Measurements from ENCODE around the gene MSRB3. TPM values are rescaled to one million over a fixed set of nuclear protein-coding genes. Genes with fewer than 3 reads are reported as not detected.

Gene MSRB3
- total RNA-seq, 1 experiment from 2014 or later = 31.1 TPM

GRCh38 chr12:65305346-65305950, 27.0 kb downstream of the MSRB3 start:
- DNase-seq (ENCODE audit: unreplicated experiment) = no peak
- intact Hi-C loops (cut with micrococcal nuclease) = loop anchor here (2.0 to 10.0 kb wide), 2 partner anchors 729 to 1099 kb away; no protein-coding TSS in a partner anchor
- ChIA-PET CTCF (interaction anchor here (0.6 to 2.1 kb wide), 22 partner anchors 9 to 1338 kb away, joined by 3 to 14 read pairs (median 4); no protein-coding TSS in a partner anchor), POLR2A (interaction anchor here (0.6 to 1.9 kb wide), 2 partner anchors 12 to 21 kb away, joined by 3 to 6 read pairs; no protein-coding TSS in a partner anchor)
- H3K4me1 Mint-ChIP-seq (ENCODE audit: insufficient read depth, unreplicated experiment) = peaks cover 26% of the 10 kb centered on the region
- H3K9me3 Mint-ChIP-seq (ENCODE audit: unreplicated experiment) = no peaks in the 10 kb centered on the region
- H3K27me3 Mint-ChIP-seq (ENCODE audit: insufficient read depth, unreplicated experiment) = no peaks in the 10 kb centered on the region
- no TSS peak for BruUV-seq (replicated peaks)
- TF ChIP-seq, protein P1, sequence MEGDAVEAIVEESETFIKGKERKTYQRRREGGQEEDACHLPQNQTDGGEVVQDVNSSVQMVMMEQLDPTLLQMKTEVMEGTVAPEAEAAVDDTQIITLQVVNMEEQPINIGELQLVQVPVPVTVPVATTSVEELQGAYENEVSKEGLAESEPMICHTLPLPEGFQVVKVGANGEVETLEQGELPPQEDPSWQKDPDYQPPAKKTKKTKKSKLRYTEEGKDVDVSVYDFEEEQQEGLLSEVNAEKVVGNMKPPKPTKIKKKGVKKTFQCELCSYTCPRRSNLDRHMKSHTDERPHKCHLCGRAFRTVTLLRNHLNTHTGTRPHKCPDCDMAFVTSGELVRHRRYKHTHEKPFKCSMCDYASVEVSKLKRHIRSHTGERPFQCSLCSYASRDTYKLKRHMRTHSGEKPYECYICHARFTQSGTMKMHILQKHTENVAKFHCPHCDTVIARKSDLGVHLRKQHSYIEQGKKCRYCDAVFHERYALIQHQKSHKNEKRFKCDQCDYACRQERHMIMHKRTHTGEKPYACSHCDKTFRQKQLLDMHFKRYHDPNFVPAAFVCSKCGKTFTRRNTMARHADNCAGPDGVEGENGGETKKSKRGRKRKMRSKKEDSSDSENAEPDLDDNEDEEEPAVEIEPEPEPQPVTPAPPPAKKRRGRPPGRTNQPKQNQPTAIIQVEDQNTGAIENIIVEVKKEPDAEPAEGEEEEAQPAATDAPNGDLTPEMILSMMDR (IDR thresholded peaks at IDR 0.05; ENCODE audit: unreplicated experiment) = no peak
- no peak overlapping the region for H3K4me3 Mint-ChIP-seq (ENCODE audit: unreplicated experiment)
- no peak overlapping the region for H3K27ac Mint-ChIP-seq (ENCODE audit: low read depth, unreplicated experiment)
- H3K36me3 Mint-ChIP-seq (ENCODE audit: insufficient read depth, unreplicated experiment) = no peaks in the 10 kb centered on the region

DNA sequence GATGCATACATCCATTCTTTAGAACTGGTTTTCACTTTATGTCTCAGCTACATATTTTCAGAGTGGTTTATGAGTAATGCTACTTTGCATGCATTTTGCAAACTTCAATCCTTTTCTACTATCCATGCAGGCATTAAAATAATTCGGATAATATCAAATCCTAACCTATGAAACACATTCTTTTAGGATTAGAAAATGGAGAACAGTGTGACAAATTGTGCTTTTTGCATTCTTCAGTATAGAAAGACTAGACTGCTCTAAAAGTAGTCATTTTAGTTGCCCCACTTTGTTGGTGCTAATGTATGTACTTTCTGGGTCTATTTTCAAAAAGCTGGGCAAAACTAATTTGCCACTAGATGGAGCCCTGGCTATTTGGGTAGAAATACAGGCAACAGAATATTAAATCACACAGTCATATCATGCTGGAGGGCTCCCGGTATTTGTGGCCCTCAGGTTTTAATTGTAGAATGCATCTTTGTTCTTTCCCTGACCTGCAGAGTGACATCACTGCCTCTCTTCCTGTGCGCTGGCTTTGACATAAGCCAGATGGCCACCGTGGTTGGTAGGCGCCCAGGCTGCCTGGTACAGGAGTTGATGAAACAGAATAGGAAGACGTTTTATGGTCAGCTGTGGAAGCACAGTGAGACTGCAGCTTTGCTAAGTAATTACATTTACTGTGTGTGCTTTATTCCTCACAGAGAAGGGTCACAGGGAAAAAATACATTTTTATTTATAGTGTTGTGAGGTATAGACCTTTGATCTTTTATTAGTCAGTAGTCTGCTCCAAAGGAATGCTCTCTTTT, 28.1 kb downstream of the MSRB3 start:
- POLR2A ChIA-PET = interaction anchor here (1.9 kb wide), 1 partner anchor 13 kb away, joined by 6 read pairs; no protein-coding TSS in a partner anchor
- intact Hi-C loops (cut with micrococcal nuclease) = loop anchor here (1.0 to 10.0 kb wide), 6 partner anchors 522 to 1098 kb away; no protein-coding TSS in a partner anchor
- Mint-ChIP-seq H3K36me3 (ENCODE audit: insufficient read depth, unreplicated experiment) (no peaks in the 10 kb centered on the region), H3K27me3 (ENCODE audit: insufficient read depth, unreplicated experiment) (no peaks in the 10 kb centered on the region), H3K4me1 (ENCODE audit: insufficient read depth, unreplicated experiment) (peaks cover 26% of the 10 kb centered on the region), H3K27ac (ENCODE audit: low read depth, unreplicated experiment) (peak overlapping the region; percentile 59), H3K4me3 (ENCODE audit: unreplicated experiment) (peak overlapping the region; percentile 29), H3K9me3 (ENCODE audit: unreplicated experiment) (no peaks in the 10 kb centered on the region)
- CTCF ChIA-PET = interaction anchor here (0.6 to 2.1 kb wide), 33 partner anchors 8 to 1410 kb away, joined by 3 to 14 read pairs (median 3); no protein-coding TSS in a partner anchor
- TF ChIP-seq, protein P1 (IDR thresholded peaks at IDR 0.05; ENCODE audit: unreplicated experiment) = peak; percentile 75
- BruUV-seq (replicated peaks) = no TSS peak
- peak; percentile 73 for DNase-seq (ENCODE audit: unreplicated experiment)

DNA sequence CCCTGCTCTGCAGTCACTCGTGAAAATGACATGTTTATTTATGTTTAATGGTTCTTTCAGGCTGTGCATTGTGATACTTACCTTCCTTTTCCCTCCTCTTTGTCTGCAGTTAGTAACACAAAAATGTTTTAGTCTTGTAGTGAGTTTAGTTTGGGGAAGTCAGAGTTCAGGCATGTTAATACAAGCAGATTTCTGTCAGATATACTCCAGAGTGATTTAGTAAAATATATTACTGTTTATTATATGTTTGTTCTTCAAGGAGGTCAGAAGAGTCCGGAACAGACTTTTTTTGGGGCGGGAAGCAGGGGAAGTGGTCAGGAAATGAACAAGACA, 28.7 kb downstream of the MSRB3 start:
- H3K9me3 Mint-ChIP-seq (ENCODE audit: unreplicated experiment) = no peaks in the 10 kb centered on the region
- TF ChIP-seq, protein P1 (IDR thresholded peaks at IDR 0.05; ENCODE audit: unreplicated experiment) = no peak
- peaks cover 26% of the 10 kb centered on the region for H3K4me1 Mint-ChIP-seq (ENCODE audit: insufficient read depth, unreplicated experiment)
- DNase-seq (ENCODE audit: unreplicated experiment) = peak; percentile 5
- POLR2A ChIA-PET = interaction anchor here (1.9 kb wide), 1 partner anchor 14 kb away, joined by 6 read pairs; no protein-coding TSS in a partner anchor
- H3K36me3 Mint-ChIP-seq (ENCODE audit: insufficient read depth, unreplicated experiment) = no peaks in the 10 kb centered on the region
- CTCF ChIA-PET = interaction anchor here (0.6 to 2.1 kb wide), 13 partner anchors 14 to 1387 kb away, joined by 3 to 14 read pairs (median 3); no protein-coding TSS in a partner anchor
- H3K27me3 Mint-ChIP-seq (ENCODE audit: insufficient read depth, unreplicated experiment) = no peaks in the 10 kb centered on the region
- peak overlapping the region; percentile 59 for H3K27ac Mint-ChIP-seq (ENCODE audit: low read depth, unreplicated experiment)
- intact Hi-C loops (cut with micrococcal nuclease) = loop anchor here (2.0 to 10.0 kb wide), 5 partner anchors 522 to 1098 kb away; no protein-coding TSS in a partner anchor
- no TSS peak for BruUV-seq (replicated peaks)
- H3K4me3 Mint-ChIP-seq (ENCODE audit: unreplicated experiment) = peak overlapping the region; percentile 29

DNA sequence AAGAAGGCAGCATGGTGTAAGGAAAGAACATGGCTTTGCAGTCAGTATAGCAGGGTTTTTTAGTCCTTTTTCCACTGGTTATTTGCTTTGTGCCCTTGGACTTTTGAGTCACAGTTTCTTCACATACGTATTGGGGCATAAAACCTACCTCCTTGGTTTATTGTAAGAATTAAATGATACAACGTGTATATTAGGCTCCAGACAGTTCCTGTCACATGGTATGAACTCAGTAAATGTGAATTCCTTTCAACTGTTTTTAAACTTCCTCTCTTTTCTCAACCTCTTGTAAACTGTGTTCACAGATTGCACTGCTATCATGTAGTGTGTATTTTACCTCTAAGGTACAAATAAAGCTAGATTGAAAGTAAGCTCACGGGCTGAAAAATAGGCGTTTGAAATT, 29.5 kb downstream of the MSRB3 start:
- ChIA-PET CTCF (interaction anchor here (0.6 to 1.0 kb wide), 3 partner anchors 295 to 800 kb away, joined by 3 to 4 read pairs (median 4); no protein-coding TSS in a partner anchor), POLR2A (interaction anchor here (0.8 kb wide), 1 partner anchor 289 kb away, joined by 4 read pairs; no protein-coding TSS in a partner anchor)
- peak overlapping the region; percentile 70 for H3K27ac Mint-ChIP-seq (ENCODE audit: low read depth, unreplicated experiment)
- BruUV-seq (replicated peaks) = no TSS peak
- no peaks in the 10 kb centered on the region for H3K9me3 Mint-ChIP-seq (ENCODE audit: unreplicated experiment)
- no peak overlapping the region for H3K4me3 Mint-ChIP-seq (ENCODE audit: unreplicated experiment)
- TF ChIP-seq, protein P1 (IDR thresholded peaks at IDR 0.05; ENCODE audit: unreplicated experiment) = no peak
- no peaks in the 10 kb centered on the region for H3K27me3 Mint-ChIP-seq (ENCODE audit: insufficient read depth, unreplicated experiment)
- DNase-seq (ENCODE audit: unreplicated experiment) = no peak
- intact Hi-C loops (cut with micrococcal nuclease) = loop anchor here (10.0 kb wide), 1 partner anchor 1097 kb away; no protein-coding TSS in a partner anchor
- H3K36me3 Mint-ChIP-seq (ENCODE audit: insufficient read depth, unreplicated experiment) = no peaks in the 10 kb centered on the region
- peaks cover 22% of the 10 kb centered on the region for H3K4me1 Mint-ChIP-seq (ENCODE audit: insufficient read depth, unreplicated experiment)

All from MCF 10A (cell line).